HFFc6 (cell line): ENCODE data around the gene DNAJC21. TPM values are rescaled to one million over a fixed set of nuclear protein-coding genes. Genes with fewer than 3 reads are reported as not detected.

Experiments used
- DNase-seq: peaks from one replicate; pipeline ENCODE4 v3.0.0-alpha.2; 2018
- H3K27ac Mint-ChIP-seq: 2 replicates; pipeline ENCODE4 v1.8.0; 2020; ENCODE audit warnings: mild to moderate bottlenecking, mixed read lengths
- H3K27me3 Mint-ChIP-seq: 2 replicates; pipeline ENCODE4 v1.8.0; 2021; ENCODE audit warnings: mild to moderate bottlenecking, moderate library complexity, mixed read lengths; ENCODE audit not compliant: insufficient read depth
- H3K36me3 Mint-ChIP-seq: 2 replicates; pipeline ENCODE4 v1.8.0; 2021; ENCODE audit warnings: low read depth, mixed read lengths
- H3K4me1 Mint-ChIP-seq: 2 replicates; pipeline ENCODE4 v1.8.0; 2020; ENCODE audit warnings: low read depth, mixed read lengths
- H3K4me3 Mint-ChIP-seq: 2 replicates; pipeline ENCODE4 v1.8.0; 2020; ENCODE audit warnings: mild to moderate bottlenecking, moderate library complexity, mixed read lengths
- H3K9me3 Mint-ChIP-seq: 2 replicates; pipeline ENCODE4 v1.8.0; 2020; ENCODE audit warnings: mild to moderate bottlenecking, mixed read lengths
- CTCF ChIP-seq: fragments of 200-600 bp; sonication (generic); IDR thresholded peaks from 2 replicates; pipeline ENCODE4 v1.5.0; 2021; ENCODE audit warnings: antibody characterized with exemption, mild to moderate bottlenecking
- total RNA-seq, 6 experiments: library from RNA; stranded (reverse); fragmentation: NEBNext Ultra II Directional; extraction: Animal tissue kit (Norgen Biotek cat#: 25700); gene quantifications; 2 replicates in 1 of 6; 3 replicates in 5 of 6; pipeline ENCODE4 v1.2.3, GENCODE V29; 2021

Gene DNAJC21
- total RNA-seq, 6 experiments from 2014 or later = 38.2 to 46.8 (median 45.9) TPM

- Mint-ChIP-seq H3K4me1 (peaks cover 11% of the 10 kb centered on the region), H3K27me3 (peaks cover 19% of the 10 kb centered on the region), H3K4me3 (no peak overlapping the region), H3K9me3 (no peaks in the 10 kb centered on the region), H3K27ac (no peak overlapping the region), H3K36me3 (no peaks in the 10 kb centered on the region)
- DNase-seq = no peak
- no peak for TF ChIP-seq CTCF
These were observed 64.6 kb downstream of the DNAJC21 start for GRCh38 chr5:34993951-34994350.

GRCh38 chr5:34996261-34996660 is 66.9 kb downstream of the DNAJC21 start:
- no peak for DNase-seq
- no peak for TF ChIP-seq CTCF
- Mint-ChIP-seq H3K27ac (no peak overlapping the region), H3K27me3 (peaks cover 27% of the 10 kb centered on the region), H3K9me3 (no peaks in the 10 kb centered on the region), H3K36me3 (no peaks in the 10 kb centered on the region), H3K4me3 (no peak overlapping the region), H3K4me1 (peaks cover 11% of the 10 kb centered on the region)

- no peak for TF ChIP-seq CTCF
- Mint-ChIP-seq H3K27ac (no peak overlapping the region), H3K27me3 (peaks cover 31% of the 10 kb centered on the region), H3K36me3 (no peaks in the 10 kb centered on the region), H3K4me3 (no peak overlapping the region), H3K9me3 (no peaks in the 10 kb centered on the region), H3K4me1 (peaks cover 11% of the 10 kb centered on the region)
- DNase-seq = peak; percentile 64
These were observed 68.9 kb downstream of the DNAJC21 start for GRCh38 chr5:34998058-34998789.

- Mint-ChIP-seq H3K4me1 (peaks cover 11% of the 10 kb centered on the region), H3K9me3 (no peaks in the 10 kb centered on the region), H3K4me3 (no peak overlapping the region), H3K36me3 (no peaks in the 10 kb centered on the region), H3K27me3 (peaks cover 26% of the 10 kb centered on the region), H3K27ac (no peak overlapping the region)
- no peak for DNase-seq
- no peak for TF ChIP-seq CTCF
These were observed 72.5 kb downstream of the DNAJC21 start for GRCh38 chr5:35001842-35002241.

GRCh38 chr5:35002459-35002858 is 73.1 kb downstream of the DNAJC21 start:
- no peak overlapping the region for H3K27ac Mint-ChIP-seq
- peaks cover 26% of the 10 kb centered on the region for H3K27me3 Mint-ChIP-seq
- TF ChIP-seq CTCF = no peak
- H3K9me3 Mint-ChIP-seq = no peaks in the 10 kb centered on the region
- H3K36me3 Mint-ChIP-seq = no peaks in the 10 kb centered on the region
- no peak for DNase-seq
- no peak overlapping the region for H3K4me3 Mint-ChIP-seq
- peaks cover 11% of the 10 kb centered on the region for H3K4me1 Mint-ChIP-seq
